Measurements from ENCODE around the gene GSTP1. TPM values are rescaled to one million over a fixed set of nuclear protein-coding genes. Genes with fewer than 3 reads are reported as not detected.
"Not testable (repeated sequence)": the region's sequence is repeated elsewhere in the genome, so short reads cannot be mapped to it uniquely, and the experiment has no call there.

Gene GSTP1
- total RNA-seq, 2 donors from 2014 or later = 543 to 842 TPM

GRCh38 chr11:67617243-67617953 is 33.8 kb downstream of the GSTP1 start:
- Histone ChIP-seq H3K27ac (no peak overlapping the region), H3K4me1 (no peaks in the 10 kb centered on the region), H3K27me3 (no peaks in the 10 kb centered on the region), H3K9me3 (no peaks in the 10 kb centered on the region), H3K9ac (ENCODE audit: low read depth in 2 of 2, low read length in 2 of 2) (no peak overlapping the region), H3K36me3 (no peaks in the 10 kb centered on the region), H3K4me3 (no peak overlapping the region)
- DNase-seq = no peak
- intact Hi-C loops (cut with DNase I) = no loop called here
- TF ChIP-seq CTCF (IDR thresholded peaks at IDR 0.05) = no peak

- H3K9ac ChIP-seq (ENCODE audit: low read depth in 2 of 2, low read length in 2 of 2); H3K27me3 ChIP-seq; DNase-seq: not testable (repeated sequence)
These were observed 35.5 kb downstream of the GSTP1 start for GRCh38 chr11:67618901-67619659.

GRCh38 chr11:67619683-67620618 is 36.3 kb downstream of the GSTP1 start:
- H3K4me1 ChIP-seq; H3K9ac ChIP-seq (ENCODE audit: low read depth in 2 of 2, low read length in 2 of 2); H3K27me3 ChIP-seq; H3K27ac ChIP-seq; H3K9me3 ChIP-seq; H3K4me3 ChIP-seq; H3K36me3 ChIP-seq; DNase-seq; intact Hi-C loops (cut with DNase I): not testable (repeated sequence)

More at GRCh38 chr11:67618901-67619659, 35.5 kb downstream of the GSTP1 start:
- H3K36me3 ChIP-seq; intact Hi-C loops (cut with DNase I); H3K9me3 ChIP-seq; H3K4me1 ChIP-seq; H3K27ac ChIP-seq; H3K4me3 ChIP-seq: not testable (repeated sequence)

GRCh38 chr11:67620621-67621020 is 37.0 kb downstream of the GSTP1 start:
- H3K9me3 ChIP-seq; H3K27me3 ChIP-seq; H3K9ac ChIP-seq (ENCODE audit: low read depth in 2 of 2, low read length in 2 of 2); H3K36me3 ChIP-seq; DNase-seq; H3K4me1 ChIP-seq; intact Hi-C loops (cut with DNase I); H3K4me3 ChIP-seq; H3K27ac ChIP-seq: not testable (repeated sequence)

- not testable (repeated sequence) for H3K4me1 ChIP-seq
These were observed 38.3 kb downstream of the GSTP1 start for GRCh38 chr11:67621928-67622327.

GRCh38 chr11:67622905-67623304 is 39.3 kb downstream of the GSTP1 start:
- H3K4me1 ChIP-seq; H3K27me3 ChIP-seq; H3K4me3 ChIP-seq; H3K27ac ChIP-seq; H3K9me3 ChIP-seq; DNase-seq; intact Hi-C loops (cut with DNase I); H3K36me3 ChIP-seq; H3K9ac ChIP-seq (ENCODE audit: low read depth in 2 of 2, low read length in 2 of 2): not testable (repeated sequence)

More at GRCh38 chr11:67621928-67622327, 38.3 kb downstream of the GSTP1 start:
- H3K27me3 ChIP-seq; DNase-seq; H3K9me3 ChIP-seq; H3K27ac ChIP-seq; H3K4me3 ChIP-seq; H3K9ac ChIP-seq (ENCODE audit: low read depth in 2 of 2, low read length in 2 of 2); H3K36me3 ChIP-seq; intact Hi-C loops (cut with DNase I): not testable (repeated sequence)

- H3K9me3 ChIP-seq; H3K36me3 ChIP-seq; H3K4me3 ChIP-seq; H3K4me1 ChIP-seq; H3K9ac ChIP-seq (ENCODE audit: low read depth in 2 of 2, low read length in 2 of 2); H3K27ac ChIP-seq; DNase-seq; H3K27me3 ChIP-seq; intact Hi-C loops (cut with DNase I): not testable (repeated sequence)
These were observed 40.2 kb downstream of the GSTP1 start for GRCh38 chr11:67623795-67624194.

GRCh38 chr11:67626131-67626833 is 42.7 kb downstream of the GSTP1 start:
- not testable (repeated sequence) for H3K9me3 ChIP-seq; H3K27me3 ChIP-seq; H3K4me1 ChIP-seq; H3K27ac ChIP-seq; H3K9ac ChIP-seq (ENCODE audit: low read depth in 2 of 2, low read length in 2 of 2); H3K4me3 ChIP-seq; DNase-seq; H3K36me3 ChIP-seq
- intact Hi-C loops (cut with DNase I) = loop anchor here (5.0 kb wide), 1 partner anchor 36 kb away; no protein-coding TSS in a partner anchor

All from colonic mucosa (tissue), 4 donors.